Measurements from ENCODE around the gene BRAF. TPM values are rescaled to one million over a fixed set of nuclear protein-coding genes. Genes with fewer than 3 reads are reported as not detected.

Gene BRAF
- total and polyA plus RNA-seq, 2 donors (not counting 3 experiments of a cell fraction or from before 2014, with no cell fraction given), result 6.6 to 26.2 TPM

DNA sequence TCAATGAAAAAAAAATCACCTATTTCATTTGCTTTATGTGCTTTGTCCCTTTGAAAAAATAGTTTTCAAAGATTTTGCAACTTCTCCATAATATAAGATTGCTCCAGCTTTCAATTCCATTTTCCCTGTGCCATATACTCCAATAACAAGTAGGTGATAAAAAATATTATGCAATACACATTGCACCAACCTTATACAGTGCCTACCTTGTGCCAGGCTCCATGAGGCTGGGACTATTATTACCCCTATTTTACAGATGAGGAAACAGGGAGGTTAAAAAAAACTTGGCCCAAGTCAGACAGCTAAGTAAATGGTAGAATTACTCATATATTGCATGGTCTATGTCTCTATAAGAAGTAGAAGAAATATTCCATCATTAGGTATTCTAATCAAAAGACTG is 57.8 kb downstream of the BRAF start:
- Histone ChIP-seq H3K27me3 (ENCODE audit: control insufficient read depth in 2 of 2, insufficient read depth in 2 of 2, low read length in 2 of 2) (no peaks in the 10 kb centered on the region), H3K4me1 (ENCODE audit: control insufficient read depth, extremely low read depth, insufficient read depth, low read length) (no peaks in the 10 kb centered on the region), H3K9ac (replicated peaks; ENCODE audit: extremely low read depth, insufficient read depth, low read length) (no peak overlapping the region), H2AFZ (ENCODE audit: low read depth, low read length) (no peak overlapping the region), H4K20me1 (replicated peaks; ENCODE audit: control insufficient read depth, extremely low read depth, insufficient read depth, low read length) (peaks cover 3% of the 10 kb centered on the region), H3K4me2 (ENCODE audit: insufficient read depth, low read length) (no peak overlapping the region), H3K9me1 (replicated peaks; ENCODE audit: control insufficient read depth, extremely low read depth, insufficient read depth, low read length) (no peaks in the 10 kb centered on the region), H3K9me3 (replicated peaks; ENCODE audit: control insufficient read depth, insufficient read depth, low read length) (no peaks in the 10 kb centered on the region), H3K4me3 (replicated peaks in 1 of 3; ENCODE audit: insufficient read depth in 1 of 3, low read depth in 1 of 3, low read length in 3 of 3) (no peak overlapping the region), H3K27ac (ENCODE audit: insufficient read depth, low read depth, low read length) (no peak overlapping the region), H3K79me2 (ENCODE audit: control insufficient read depth, insufficient read depth, low read length) (peaks cover 58% of the 10 kb centered on the region), H3K36me3 (ENCODE audit: control insufficient read depth in 2 of 2, extremely low read depth in 1 of 2, insufficient read depth in 2 of 2, low read length in 2 of 2) (no peaks in the 10 kb centered on the region)
- intact Hi-C loops (cut with micrococcal nuclease) (no loop called here), dilution Hi-C loops (cut with MboI; ENCODE audit: extremely low pct_ligation_motif_present, low sequenced_read_pairs) (no loop called here)
- BruUV-seq (replicated peaks), result no TSS peak
- DNase-seq (ENCODE audit: low read depth, low spot score), result no peak
- POLR2A ChIA-PET, result no interaction called here
- CTCF ChIA-PET, result no interaction called here
- FAIRE-seq, result no peak
- TF ChIP-seq JUN (IDR thresholded peaks at IDR 0.05; ENCODE audit: borderline replicate concordance, insufficient read depth, insufficient read length, low read depth) (no peak), GATA2 (IDR thresholded peaks at IDR 0.05; ENCODE audit: insufficient read depth, insufficient read length, low read depth, low read length) (no peak)

GRCh38 chr7:140864732-140865131 is 60.0 kb downstream of the BRAF start:
- Histone ChIP-seq H3K79me2 (ENCODE audit: control insufficient read depth, insufficient read depth, low read length) (peaks cover 63% of the 10 kb centered on the region), H3K9me3 (replicated peaks; ENCODE audit: control insufficient read depth, insufficient read depth, low read length) (no peaks in the 10 kb centered on the region), H3K9ac (replicated peaks; ENCODE audit: extremely low read depth, insufficient read depth, low read length) (no peak overlapping the region), H4K20me1 (replicated peaks; ENCODE audit: control insufficient read depth, extremely low read depth, insufficient read depth, low read length) (peaks cover 9% of the 10 kb centered on the region), H3K4me2 (ENCODE audit: insufficient read depth, low read length) (no peak overlapping the region), H3K36me3 (ENCODE audit: control insufficient read depth in 2 of 2, extremely low read depth in 1 of 2, insufficient read depth in 2 of 2, low read length in 2 of 2) (no peaks in the 10 kb centered on the region), H3K4me1 (ENCODE audit: control insufficient read depth, extremely low read depth, insufficient read depth, low read length) (no peaks in the 10 kb centered on the region), H2AFZ (ENCODE audit: low read depth, low read length) (no peak overlapping the region), H3K27me3 (ENCODE audit: control insufficient read depth in 2 of 2, insufficient read depth in 2 of 2, low read length in 2 of 2) (no peaks in the 10 kb centered on the region), H3K4me3 (replicated peaks in 1 of 3; ENCODE audit: insufficient read depth in 1 of 3, low read depth in 1 of 3, low read length in 3 of 3) (no peak overlapping the region), H3K27ac (ENCODE audit: insufficient read depth, low read depth, low read length) (no peak overlapping the region), H3K9me1 (replicated peaks; ENCODE audit: control insufficient read depth, extremely low read depth, insufficient read depth, low read length) (no peaks in the 10 kb centered on the region)
- intact Hi-C loops (cut with micrococcal nuclease) (no loop called here), dilution Hi-C loops (cut with MboI; ENCODE audit: extremely low pct_ligation_motif_present, low sequenced_read_pairs) (no loop called here)
- no TSS peak for BruUV-seq (replicated peaks)
- TF ChIP-seq EZH2 (IDR thresholded peaks at IDR 0.05; ENCODE audit: borderline replicate concordance, low read depth, low read length, severe bottlenecking) (no peak), POLR2A (IDR thresholded peaks at IDR 0.05; ENCODE audit: low read depth, low read length) (no peak), CTCF (IDR thresholded peaks at IDR 0.05; ENCODE audit: extremely low read depth in 1 of 2, insufficient read depth in 1 of 2, low read depth in 1 of 2, low read length in 2 of 2) (no peak)
- POLR2A ChIA-PET, result no interaction called here
- CTCF ChIA-PET, result no interaction called here
- no peak for FAIRE-seq
- DNase-seq (ENCODE audit: low read depth, low spot score), result no peak

All from endothelial cell of umbilical vein (primary cell).